ENCODE results near the gene RPL12. TPM values are rescaled to one million over a fixed set of nuclear protein-coding genes. Genes with fewer than 3 reads are reported as not detected.
A peak's percentile ranks its signal among the peaks of the same experiment; 100 is the strongest.

RPL12 gene
- total RNA-seq, 1 donor from 2014 or later: 4,885 TPM

- TF ChIP-seq, protein P1, sequence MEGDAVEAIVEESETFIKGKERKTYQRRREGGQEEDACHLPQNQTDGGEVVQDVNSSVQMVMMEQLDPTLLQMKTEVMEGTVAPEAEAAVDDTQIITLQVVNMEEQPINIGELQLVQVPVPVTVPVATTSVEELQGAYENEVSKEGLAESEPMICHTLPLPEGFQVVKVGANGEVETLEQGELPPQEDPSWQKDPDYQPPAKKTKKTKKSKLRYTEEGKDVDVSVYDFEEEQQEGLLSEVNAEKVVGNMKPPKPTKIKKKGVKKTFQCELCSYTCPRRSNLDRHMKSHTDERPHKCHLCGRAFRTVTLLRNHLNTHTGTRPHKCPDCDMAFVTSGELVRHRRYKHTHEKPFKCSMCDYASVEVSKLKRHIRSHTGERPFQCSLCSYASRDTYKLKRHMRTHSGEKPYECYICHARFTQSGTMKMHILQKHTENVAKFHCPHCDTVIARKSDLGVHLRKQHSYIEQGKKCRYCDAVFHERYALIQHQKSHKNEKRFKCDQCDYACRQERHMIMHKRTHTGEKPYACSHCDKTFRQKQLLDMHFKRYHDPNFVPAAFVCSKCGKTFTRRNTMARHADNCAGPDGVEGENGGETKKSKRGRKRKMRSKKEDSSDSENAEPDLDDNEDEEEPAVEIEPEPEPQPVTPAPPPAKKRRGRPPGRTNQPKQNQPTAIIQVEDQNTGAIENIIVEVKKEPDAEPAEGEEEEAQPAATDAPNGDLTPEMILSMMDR (IDR thresholded peaks at IDR 0.05; ENCODE audit: insufficient read depth, low read length, poor library complexity, severe bottlenecking): no peak
- no peaks in the 10 kb centered on the region for H3K36me3 ChIP-seq (ENCODE audit: control insufficient read depth, insufficient read depth, low read length)
- no peak overlapping the region for H3K4me3 ChIP-seq (ENCODE audit: low read depth, low read length)
- H3K27me3 ChIP-seq (ENCODE audit: control insufficient read depth, insufficient read depth, low read length): no peaks in the 10 kb centered on the region
- no peak for DNase-seq (ENCODE audit: low read depth)
Observed at GRCh38 chr9:127422133-127422782, 28.9 kb downstream of the RPL12 start.

GRCh38 chr9:127421057-127421456 is 30.1 kb downstream of the RPL12 start:
- TF ChIP-seq, protein P1 (IDR thresholded peaks at IDR 0.05; ENCODE audit: insufficient read depth, low read length, poor library complexity, severe bottlenecking): no peak
- no peak for DNase-seq (ENCODE audit: low read depth)
- no peaks in the 10 kb centered on the region for H3K36me3 ChIP-seq (ENCODE audit: control insufficient read depth, insufficient read depth, low read length)
- no peak overlapping the region for H3K4me3 ChIP-seq (ENCODE audit: low read depth, low read length)
- no peaks in the 10 kb centered on the region for H3K27me3 ChIP-seq (ENCODE audit: control insufficient read depth, insufficient read depth, low read length)

- Histone ChIP-seq H3K4me3 (ENCODE audit: low read depth, low read length) (peak overlapping the region; percentile 33), H3K36me3 (ENCODE audit: control insufficient read depth, insufficient read depth, low read length) (no peaks in the 10 kb centered on the region), H3K27me3 (ENCODE audit: control insufficient read depth, insufficient read depth, low read length) (no peaks in the 10 kb centered on the region)
- no peak for DNase-seq (ENCODE audit: low read depth)
- TF ChIP-seq, protein P1 (IDR thresholded peaks at IDR 0.05; ENCODE audit: insufficient read depth, low read length, poor library complexity, severe bottlenecking): no peak
Observed at GRCh38 chr9:127419348-127419747, 31.9 kb downstream of the RPL12 start.

GRCh38 chr9:127418037-127418471 is 33.2 kb downstream of the RPL12 start:
- TF ChIP-seq, protein P1 (IDR thresholded peaks at IDR 0.05; ENCODE audit: insufficient read depth, low read length, poor library complexity, severe bottlenecking): peak; percentile 33
- DNase-seq (ENCODE audit: low read depth): no peak
- Histone ChIP-seq H3K36me3 (ENCODE audit: control insufficient read depth, insufficient read depth, low read length) (no peaks in the 10 kb centered on the region), H3K4me3 (ENCODE audit: low read depth, low read length) (no peak overlapping the region), H3K27me3 (ENCODE audit: control insufficient read depth, insufficient read depth, low read length) (no peaks in the 10 kb centered on the region)

GRCh38 chr9:127417131-127418036 is 33.8 kb downstream of the RPL12 start:
- H3K27me3 ChIP-seq (ENCODE audit: control insufficient read depth, insufficient read depth, low read length): no peaks in the 10 kb centered on the region
- no peaks in the 10 kb centered on the region for H3K36me3 ChIP-seq (ENCODE audit: control insufficient read depth, insufficient read depth, low read length)
- TF ChIP-seq, protein P1 (IDR thresholded peaks at IDR 0.05; ENCODE audit: insufficient read depth, low read length, poor library complexity, severe bottlenecking): no peak
- no peak for DNase-seq (ENCODE audit: low read depth)
- no peak overlapping the region for H3K4me3 ChIP-seq (ENCODE audit: low read depth, low read length)
